Endothelial cell of umbilical vein (primary cell): ENCODE measurements around the gene SSRP1.

Source experiments
- POLR2A ChIP-seq: IDR thresholded peaks from 2 replicates; pipeline ENCODE4 v1.6.1; 2012; ENCODE audit warnings: low read depth, mild to moderate bottlenecking, control low read depth, low read length
- TF ChIP-seq, protein P1 (sequence below), 2 donors: IDR thresholded peaks; 1 replicate in 1 of 2; 2 replicates in 1 of 2; pipeline ENCODE4 v1.5.1; 2011; ENCODE audit warnings: low read length in 2 of 2, mild to moderate bottlenecking in 2 of 2, moderate library complexity in 2 of 2, control low read depth in 1 of 2, inconsistent platforms in 1 of 2, low read depth in 1 of 2; ENCODE audit not compliant: insufficient read depth in 1 of 2; ENCODE audit errors: extremely low read depth in 1 of 2
- TF ChIP-seq, protein P2 (sequence below): IDR thresholded peaks from 2 replicates; pipeline ENCODE4 v1.6.1; 2011; ENCODE audit not compliant: insufficient read depth, insufficient read length

GRCh38 chr11:57353446-57353845 is 17.8 kb upstream of the SSRP1 start:
- TF ChIP-seq, protein P1, sequence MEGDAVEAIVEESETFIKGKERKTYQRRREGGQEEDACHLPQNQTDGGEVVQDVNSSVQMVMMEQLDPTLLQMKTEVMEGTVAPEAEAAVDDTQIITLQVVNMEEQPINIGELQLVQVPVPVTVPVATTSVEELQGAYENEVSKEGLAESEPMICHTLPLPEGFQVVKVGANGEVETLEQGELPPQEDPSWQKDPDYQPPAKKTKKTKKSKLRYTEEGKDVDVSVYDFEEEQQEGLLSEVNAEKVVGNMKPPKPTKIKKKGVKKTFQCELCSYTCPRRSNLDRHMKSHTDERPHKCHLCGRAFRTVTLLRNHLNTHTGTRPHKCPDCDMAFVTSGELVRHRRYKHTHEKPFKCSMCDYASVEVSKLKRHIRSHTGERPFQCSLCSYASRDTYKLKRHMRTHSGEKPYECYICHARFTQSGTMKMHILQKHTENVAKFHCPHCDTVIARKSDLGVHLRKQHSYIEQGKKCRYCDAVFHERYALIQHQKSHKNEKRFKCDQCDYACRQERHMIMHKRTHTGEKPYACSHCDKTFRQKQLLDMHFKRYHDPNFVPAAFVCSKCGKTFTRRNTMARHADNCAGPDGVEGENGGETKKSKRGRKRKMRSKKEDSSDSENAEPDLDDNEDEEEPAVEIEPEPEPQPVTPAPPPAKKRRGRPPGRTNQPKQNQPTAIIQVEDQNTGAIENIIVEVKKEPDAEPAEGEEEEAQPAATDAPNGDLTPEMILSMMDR (IDR thresholded peaks at IDR 0.05; ENCODE audit: extremely low read depth in 1 of 2, insufficient read depth in 1 of 2, low read depth in 1 of 2, low read length in 2 of 2): no peak
- TF ChIP-seq POLR2A: no peak
- TF ChIP-seq, protein P2, sequence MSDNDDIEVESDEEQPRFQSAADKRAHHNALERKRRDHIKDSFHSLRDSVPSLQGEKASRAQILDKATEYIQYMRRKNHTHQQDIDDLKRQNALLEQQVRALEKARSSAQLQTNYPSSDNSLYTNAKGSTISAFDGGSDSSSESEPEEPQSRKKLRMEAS: no peak
